Breast epithelium (tissue), 3 donors: ENCODE results near the gene SPNS3.

Source experiments
- CTCF ChIP-seq, 3 donors: fragments of 450-650 bp; IDR thresholded peaks; one replicate each; pipeline ENCODE4 v1.5.1; 2016 to 2017; ENCODE audit warnings: antibody characterized with exemption in 3 of 3, mild to moderate bottlenecking in 3 of 3, moderate library complexity in 3 of 3
- POLR2A ChIP-seq: fragments of 450-650 bp; IDR thresholded peaks from one replicate; pipeline ENCODE4 v1.6.1; 2016; ENCODE audit warnings: antibody characterized with exemption, mild to moderate bottlenecking, moderate library complexity

- TF ChIP-seq CTCF (IDR thresholded peaks at IDR 0.05), result no peak
- TF ChIP-seq POLR2A, result no peak
These were observed 86.5 kb downstream of the SPNS3 start for GRCh38 chr17:4520060-4520893.
